HUES64 (cell line): Measurements from ENCODE around the gene GSTM4.
A peak's percentile ranks its signal among the peaks of the same experiment; 100 is the strongest.

Experiments used
- H3K27ac ChIP-seq: 2 replicates; pipeline ENCODE4 v1.7.0; 2013; ENCODE audit warnings: low read depth, low read length, inconsistent platforms
- H3K27me3 ChIP-seq: 2 replicates; pipeline ENCODE4 v1.6.1; 2013; ENCODE audit warnings: mild to moderate bottlenecking, low read length; ENCODE audit not compliant: insufficient read depth
- H3K36me3 ChIP-seq: 2 replicates; pipeline ENCODE4 v1.6.1; 2013; ENCODE audit warnings: mild to moderate bottlenecking, low read length; ENCODE audit not compliant: insufficient read depth
- H3K4me1 ChIP-seq: 2 replicates; pipeline ENCODE4 v1.6.1; 2013; ENCODE audit warnings: mild to moderate bottlenecking, low read length, moderate library complexity; ENCODE audit not compliant: insufficient read depth
- H3K4me3 ChIP-seq: 2 replicates; pipeline ENCODE4 v1.5.1; 2013; ENCODE audit warnings: mild to moderate bottlenecking, low read length, moderate library complexity
- H3K9ac ChIP-seq: 2 replicates; pipeline ENCODE4 v1.6.1; 2013; ENCODE audit warnings: mild to moderate bottlenecking, low read depth, low read length
- H3K9me3 ChIP-seq: 2 replicates; pipeline ENCODE4 v1.6.1; 2013; ENCODE audit warnings: low read depth, low read length; ENCODE audit not compliant: insufficient read depth
- WGBS: fragments of 150-250, 120-280 bp; methylation state at CpG from one replicate; pipeline ENCODE4 v1.1.7; 2013; ENCODE audit warnings: missing lambda C conversion rate; 5-methylcytosine and 5-hydroxymethylcytosine counted together

Gene GSTM4

GRCh38 chr1:109625601-109626560 is 30.0 kb upstream of the GSTM4 start:
- no peaks in the 10 kb centered on the region for H3K9me3 ChIP-seq
- peaks cover 38% of the 10 kb centered on the region for H3K36me3 ChIP-seq
- H3K4me3 ChIP-seq = no peak overlapping the region
- WGBS = 88% methylated on average over 32 of the region's 32 CpGs
- no peaks in the 10 kb centered on the region for H3K27me3 ChIP-seq
- H3K27ac ChIP-seq = 0 out of 2 replicates have a peak overlapping the region, but pooled peaks have one; percentile 18
- 0 out of 2 replicates have a peak overlapping the region, but pooled peaks have one; percentile 13 for H3K9ac ChIP-seq
- H3K4me1 ChIP-seq = peaks cover 10% of the 10 kb centered on the region; the same call in 1 of the 2 replicates

- Histone ChIP-seq H3K36me3 (peaks cover 47% of the 10 kb centered on the region), H3K27ac (no peak overlapping the region), H3K27me3 (no peaks in the 10 kb centered on the region), H3K9me3 (no peaks in the 10 kb centered on the region), H3K4me3 (no peak overlapping the region), H3K9ac (no peak overlapping the region), H3K4me1 (peaks cover 10% of the 10 kb centered on the region; the same call in 1 of the 2 replicates)
- WGBS = 96% methylated on average over 21 of the region's 21 CpGs
Observed at GRCh38 chr1:109626682-109627408, 29.1 kb upstream of the GSTM4 start.

- H3K4me1 ChIP-seq = peaks cover 10% of the 10 kb centered on the region; the same call in 1 of the 2 replicates
- H3K27ac ChIP-seq = no peak overlapping the region
- H3K4me3 ChIP-seq = no peak overlapping the region
- 95% methylated on average over 23 of the region's 23 CpGs for WGBS
- H3K9me3 ChIP-seq = no peaks in the 10 kb centered on the region
- H3K27me3 ChIP-seq = no peaks in the 10 kb centered on the region
- H3K9ac ChIP-seq = no peak overlapping the region
- H3K36me3 ChIP-seq = peaks cover 48% of the 10 kb centered on the region
Observed at GRCh38 chr1:109627692-109628399, 28.1 kb upstream of the GSTM4 start.

GRCh38 chr1:109628540-109629321 is 27.2 kb upstream of the GSTM4 start:
- Histone ChIP-seq H3K9me3 (no peaks in the 10 kb centered on the region), H3K27me3 (no peaks in the 10 kb centered on the region), H3K4me3 (no peak overlapping the region), H3K4me1 (peaks cover 5% of the 10 kb centered on the region; the same call in 1 of the 2 replicates), H3K36me3 (peaks cover 48% of the 10 kb centered on the region), H3K27ac (no peak overlapping the region), H3K9ac (no peak overlapping the region)
- WGBS = 92% methylated on average over 23 of the region's 23 CpGs

GRCh38 chr1:109629372-109630030 is 26.4 kb upstream of the GSTM4 start:
- Histone ChIP-seq H3K9me3 (no peaks in the 10 kb centered on the region), H3K27ac (no peak overlapping the region), H3K36me3 (peaks cover 48% of the 10 kb centered on the region), H3K4me3 (no peak overlapping the region), H3K4me1 (peaks cover 3% of the 10 kb centered on the region; the same call in 1 of the 2 replicates), H3K9ac (no peak overlapping the region), H3K27me3 (no peaks in the 10 kb centered on the region)
- 86% methylated on average over 10 of the region's 10 CpGs for WGBS

- Histone ChIP-seq H3K9me3 (no peaks in the 10 kb centered on the region), H3K27me3 (no peaks in the 10 kb centered on the region), H3K36me3 (peaks cover 48% of the 10 kb centered on the region), H3K9ac (no peak overlapping the region), H3K4me1 (peaks cover 4% of the 10 kb centered on the region; the same call in 1 of the 2 replicates), H3K4me3 (no peak overlapping the region), H3K27ac (no peak overlapping the region)
- WGBS = 92% methylated on average over 21 of the region's 30 CpGs
Observed at GRCh38 chr1:109630081-109630897, 25.6 kb upstream of the GSTM4 start.

- Histone ChIP-seq H3K36me3 (peaks cover 45% of the 10 kb centered on the region), H3K27ac (no peak overlapping the region), H3K9ac (no peak overlapping the region), H3K9me3 (no peaks in the 10 kb centered on the region), H3K4me1 (peaks cover 9% of the 10 kb centered on the region), H3K27me3 (no peaks in the 10 kb centered on the region), H3K4me3 (no peak overlapping the region)
- WGBS = 95% methylated on average over 14 of the region's 14 CpGs
Observed at GRCh38 chr1:109630898-109631512, 24.9 kb upstream of the GSTM4 start.

- H3K27ac ChIP-seq = no peak overlapping the region
- H3K4me3 ChIP-seq = no peak overlapping the region
- H3K36me3 ChIP-seq = peaks cover 43% of the 10 kb centered on the region
- no peaks in the 10 kb centered on the region for H3K9me3 ChIP-seq
- H3K4me1 ChIP-seq = peaks cover 16% of the 10 kb centered on the region
- 91% methylated on average over 16 of the region's 16 CpGs for WGBS
- no peak overlapping the region for H3K9ac ChIP-seq
- no peaks in the 10 kb centered on the region for H3K27me3 ChIP-seq
Observed at GRCh38 chr1:109631513-109632505, 24.1 kb upstream of the GSTM4 start.
